ENCODE data around the gene DNAAF1.
A peak's percentile ranks its signal among the peaks of the same experiment; 100 is the strongest.
"Not testable (repeated sequence)": the region's sequence is repeated elsewhere in the genome, so short reads cannot be mapped to it uniquely, and the experiment has no call there.

The DNAAF1 gene

DNA sequence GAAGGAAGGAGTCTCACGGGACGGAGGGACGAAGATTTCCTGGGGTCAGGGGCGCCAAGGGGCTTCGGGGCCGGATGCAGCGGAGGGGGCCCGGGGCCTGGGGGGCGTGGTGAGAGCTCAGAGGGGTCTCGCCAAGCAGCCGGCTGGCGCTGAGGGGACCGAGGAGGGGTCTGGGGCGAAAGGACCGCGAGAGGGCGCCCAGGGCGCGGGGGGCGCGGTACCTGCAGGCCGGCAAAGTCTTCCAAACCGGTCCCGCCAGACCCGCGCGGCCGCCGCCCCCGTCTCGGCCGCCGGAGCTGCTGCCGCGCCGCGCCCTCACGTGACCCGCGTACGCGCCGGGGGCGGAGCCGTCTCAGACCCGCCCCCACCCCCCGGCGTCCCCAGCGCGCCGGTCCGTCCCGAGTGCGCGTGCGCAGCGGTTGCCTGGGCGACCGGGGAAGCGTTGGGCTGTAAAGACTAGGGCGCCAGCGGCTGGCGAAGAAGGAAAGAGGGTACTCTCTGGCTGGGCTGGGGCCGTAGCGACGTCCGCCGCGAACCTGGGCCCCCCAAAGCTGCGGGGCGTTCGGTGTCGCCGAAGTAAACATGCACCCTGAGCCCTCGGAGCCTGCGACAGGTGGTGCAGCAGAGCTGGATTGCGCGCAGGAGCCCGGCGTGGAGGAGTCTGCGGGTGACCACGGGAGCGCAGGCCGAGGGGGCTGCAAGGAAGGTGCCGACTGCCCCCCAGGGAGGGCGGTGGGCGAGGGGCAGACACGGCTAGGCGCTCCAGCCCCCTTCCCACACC lies at the start of gene DNAAF1, which contains the start of gene HSDL1:
Gene DNAAF1 (plus strand): TSS at position 450 of the 781 bp plus-strand sequence. CDS start 133 bp downstream, at position 583.
Gene HSDL1 (minus strand): TSS at position 319 of the 781 bp plus-strand sequence. CDS start 13,856 bp downstream, outside the sequence.
- peak; percentile 91 for DNase-seq (ENCODE audit: low read depth)

DNA sequence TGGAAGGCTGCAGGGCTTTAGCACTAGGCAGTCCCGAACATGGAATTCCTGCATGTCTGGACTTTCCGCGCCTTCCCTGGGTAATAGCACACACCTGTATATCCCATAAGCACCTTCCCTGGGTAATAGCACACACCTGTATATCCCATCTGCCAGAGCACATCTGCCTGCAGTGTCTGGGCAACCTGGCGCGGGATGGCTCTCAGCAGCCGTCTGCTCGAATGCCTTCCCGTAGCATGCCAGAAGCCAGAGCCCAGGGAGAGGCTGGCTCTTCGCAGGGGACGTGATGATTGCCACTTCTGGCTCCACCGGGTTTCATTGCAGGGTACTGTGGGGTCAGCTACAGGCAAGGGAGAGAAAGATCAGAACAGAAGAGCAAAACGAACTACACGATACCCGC lies 49.6 kb upstream of the DNAAF1 start:
- DNase-seq (ENCODE audit: low read depth) = no peak

DNA sequence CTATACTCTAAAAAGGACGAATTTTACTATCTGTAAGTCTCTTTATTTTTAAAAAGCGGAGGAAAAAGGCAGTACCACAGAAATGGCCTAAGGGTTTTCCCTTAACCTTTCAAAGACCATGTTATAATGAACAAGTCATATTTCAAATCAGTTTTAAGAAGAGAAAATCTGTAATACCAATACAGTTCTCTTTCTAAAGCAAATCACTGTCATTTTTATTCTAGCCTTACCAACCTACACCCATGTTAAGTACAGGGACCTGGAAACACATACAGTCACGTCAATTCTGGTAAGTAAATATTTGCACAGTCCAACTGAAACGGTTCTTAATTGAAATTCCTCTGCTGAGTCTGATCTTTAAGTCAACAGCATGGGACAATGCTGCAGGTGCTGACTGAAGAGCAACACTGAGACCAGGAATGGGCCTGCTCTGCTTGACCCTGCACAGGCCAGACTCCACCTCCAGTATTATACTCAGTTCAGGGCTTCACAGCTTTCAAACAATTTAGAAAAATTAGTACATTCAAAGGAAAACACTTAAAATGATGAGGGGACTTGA lies 48.6 kb upstream of the DNAAF1 start:
- DNase-seq (ENCODE audit: low read depth) = no peak

DNA sequence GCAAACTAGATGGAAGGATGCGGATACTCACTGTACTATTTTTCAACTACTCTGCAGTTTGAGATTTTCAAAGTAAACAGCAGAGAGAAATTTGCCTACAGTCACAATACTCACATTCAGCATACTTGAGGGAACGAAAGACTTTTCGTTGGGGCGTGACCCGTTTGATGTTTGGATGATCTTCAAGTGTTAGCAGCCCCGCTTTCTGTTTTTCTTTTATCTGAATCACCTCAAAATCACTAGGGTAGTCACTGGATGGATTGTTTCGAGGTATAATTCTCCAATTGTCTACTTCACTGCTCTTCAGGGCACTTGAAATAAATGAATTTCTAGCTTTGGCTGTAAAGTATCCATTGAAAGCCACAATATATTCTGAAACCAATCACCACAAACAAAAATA lies 46.2 kb upstream of the DNAAF1 start:
- no peak for DNase-seq (ENCODE audit: low read depth)

DNA sequence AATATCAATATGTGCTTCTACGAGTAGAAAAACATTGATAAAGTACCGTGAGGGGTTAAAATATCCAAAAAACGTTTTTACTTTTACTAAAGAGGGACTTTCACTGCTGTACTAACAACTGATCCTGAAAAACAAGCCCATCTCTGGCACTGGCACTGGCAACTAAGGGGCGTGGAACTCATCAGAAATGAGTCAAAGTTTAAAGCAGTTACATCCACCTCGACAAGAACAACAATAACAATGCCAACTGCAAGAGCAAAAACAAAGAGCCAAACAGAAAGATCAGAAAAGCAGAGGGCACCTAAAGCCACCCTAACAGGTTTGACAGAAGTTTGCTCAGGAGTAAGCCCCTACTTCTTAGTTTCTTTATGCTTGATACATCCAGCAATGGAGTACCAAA lies 41.4 kb upstream of the DNAAF1 start:
- DNase-seq (ENCODE audit: low read depth) = no peak

DNA sequence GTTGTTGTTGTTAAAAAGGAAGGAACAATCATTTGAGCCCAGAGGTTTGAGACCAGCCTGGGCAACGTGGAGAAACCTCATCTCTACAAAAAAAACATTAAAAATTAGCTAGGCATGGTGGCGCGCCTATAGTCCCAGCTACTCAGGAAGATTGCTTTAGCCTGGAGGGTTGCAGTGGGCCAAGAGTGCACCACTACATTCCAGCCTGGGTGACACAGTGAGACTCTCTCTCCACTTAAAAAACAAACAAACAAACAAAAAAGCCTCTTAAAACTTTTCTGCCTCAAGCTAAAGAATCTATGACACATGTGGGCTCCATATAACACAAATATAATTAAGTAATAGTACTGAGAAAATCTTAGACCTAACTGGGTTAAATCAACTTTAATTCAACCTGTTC lies 40.9 kb upstream of the DNAAF1 start:
- DNase-seq (ENCODE audit: low read depth) = no peak

DNA sequence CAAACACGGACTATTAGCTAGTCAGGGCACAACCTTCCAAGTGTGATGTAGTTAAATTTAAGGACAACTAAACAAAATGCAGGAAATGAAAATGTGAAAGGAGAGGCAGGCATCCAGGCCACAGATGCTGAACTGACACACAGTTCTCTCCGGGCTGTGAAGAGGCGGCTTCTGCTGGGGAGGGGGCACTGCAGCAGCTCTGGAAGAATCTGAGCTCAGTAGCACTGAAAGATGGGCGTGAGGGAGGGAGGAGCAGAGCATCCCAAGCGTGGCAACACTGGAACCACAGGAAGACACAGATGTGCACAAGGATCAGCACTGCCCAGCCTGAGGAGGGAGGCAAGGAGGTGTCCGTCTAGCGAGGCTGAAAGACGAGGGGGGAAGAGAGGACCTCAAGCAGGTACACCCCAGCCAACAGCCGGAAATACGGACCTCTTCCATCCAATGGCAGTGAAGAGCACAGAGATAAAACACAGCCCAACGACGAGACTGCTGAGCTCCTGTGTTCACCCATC lies 39.8 kb upstream of the DNAAF1 start:
- no peak for DNase-seq (ENCODE audit: low read depth)

DNA sequence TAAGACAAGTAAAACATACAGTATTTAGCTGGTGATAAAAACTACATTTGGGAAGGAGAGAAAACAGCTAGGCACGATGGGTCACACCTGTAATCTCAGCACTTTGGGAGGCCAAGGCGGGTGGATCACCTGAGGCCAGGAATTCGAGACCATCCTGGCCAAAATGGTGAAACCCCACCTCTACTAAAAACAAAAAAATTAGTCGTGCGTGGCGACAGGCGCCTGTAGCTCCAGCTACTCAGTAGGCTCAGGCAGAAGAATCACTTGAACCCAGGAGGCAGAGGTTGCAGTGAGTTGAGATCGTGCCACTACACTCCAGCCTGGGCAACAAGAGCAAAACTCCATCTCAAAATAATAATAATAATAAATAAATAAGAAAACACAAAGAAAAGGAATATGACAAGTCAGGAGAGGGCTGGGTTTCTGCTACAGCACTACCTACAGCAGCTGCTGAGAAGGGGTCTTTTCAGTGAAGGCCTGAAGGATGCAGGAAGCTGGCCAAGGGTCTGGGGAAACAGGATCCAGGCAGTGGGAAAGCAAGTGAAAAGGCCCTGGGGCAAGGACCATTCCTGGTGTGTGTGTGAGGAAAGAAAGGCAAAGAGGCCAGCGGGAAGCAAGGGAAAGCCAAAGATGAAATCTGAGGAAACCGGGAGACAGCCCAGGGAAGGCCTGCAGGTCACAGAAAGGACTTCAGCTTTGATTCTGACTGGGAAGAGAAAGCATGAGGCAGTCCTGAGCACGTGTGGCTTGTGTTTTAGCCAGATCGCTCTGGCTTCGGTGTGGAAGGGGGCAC lies 39.0 kb upstream of the DNAAF1 start:
- DNase-seq (ENCODE audit: low read depth) = no peak

DNA sequence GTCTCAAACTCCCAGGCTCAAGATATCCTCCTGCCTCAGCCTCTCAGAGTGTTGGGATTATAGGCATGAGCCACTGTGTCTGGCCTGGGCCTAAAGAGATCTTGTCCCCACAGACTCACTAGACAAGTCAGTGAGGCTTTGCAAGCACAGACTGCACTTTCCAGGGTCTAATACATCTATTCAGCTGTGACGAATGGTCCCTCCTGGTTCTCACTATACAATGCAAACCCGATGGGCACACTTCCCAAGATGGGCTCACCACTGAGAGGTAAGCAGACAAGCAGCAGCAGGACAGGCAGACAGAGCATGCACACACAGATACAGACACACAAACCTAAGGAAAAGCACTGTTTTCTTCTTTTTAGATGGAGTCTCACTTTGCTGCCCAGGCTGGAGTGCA lies 37.2 kb upstream of the DNAAF1 start:
- DNase-seq (ENCODE audit: low read depth) = no peak

DNA sequence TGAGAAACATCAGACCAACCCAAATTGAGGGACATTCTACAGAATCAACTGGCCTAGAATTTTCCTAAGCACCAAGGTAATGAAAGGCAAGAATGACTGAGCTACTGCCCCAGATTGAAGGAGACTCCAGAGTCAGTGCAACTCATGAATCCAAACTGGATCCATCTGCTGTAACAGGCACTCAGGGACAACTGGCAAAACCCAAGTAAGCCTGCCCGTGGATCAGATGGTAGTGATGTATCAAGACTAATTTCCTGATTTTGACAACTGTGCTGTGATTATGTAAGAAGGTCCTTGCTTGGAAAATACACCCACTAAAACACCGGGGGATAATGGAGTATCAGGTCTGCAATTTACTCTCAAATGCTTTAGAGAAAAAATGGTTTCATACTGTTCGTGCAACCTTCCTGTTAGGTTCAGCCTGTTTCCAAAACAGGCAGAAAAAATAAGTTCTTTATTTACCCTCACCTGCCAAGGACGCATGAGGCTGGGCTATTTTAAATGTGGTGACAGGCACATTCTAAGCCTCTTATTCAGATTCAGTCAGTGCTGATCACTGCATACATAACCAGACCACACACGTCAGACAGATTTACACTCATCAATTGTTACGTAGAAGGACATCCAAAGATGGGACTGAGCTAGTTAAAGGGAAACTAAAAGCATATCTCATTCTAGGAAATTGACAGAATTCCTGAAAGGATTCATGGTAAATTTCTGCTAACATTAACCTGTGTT lies 35.3 kb upstream of the DNAAF1 start:
- DNase-seq (ENCODE audit: low read depth) = no peak

DNA sequence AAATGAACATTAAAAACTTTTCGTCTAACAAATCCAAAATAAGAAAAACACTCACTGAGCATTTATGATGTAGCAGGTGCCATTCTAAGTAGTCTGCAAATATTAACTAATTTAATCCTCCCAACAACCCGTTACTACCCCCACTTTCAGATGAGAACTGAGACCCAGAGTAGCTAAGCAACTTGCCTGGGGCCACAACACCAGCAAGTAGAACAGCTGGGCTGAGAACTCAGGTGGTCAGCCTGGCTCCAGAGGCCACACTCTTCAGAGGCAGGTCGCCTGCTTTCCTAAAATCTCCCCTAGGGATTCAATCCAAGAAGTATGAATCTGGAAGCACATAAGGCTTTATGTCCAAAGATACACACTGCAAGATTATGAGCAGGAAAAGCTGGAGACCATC lies 34.6 kb upstream of the DNAAF1 start:
- no peak for DNase-seq (ENCODE audit: low read depth)

DNA sequence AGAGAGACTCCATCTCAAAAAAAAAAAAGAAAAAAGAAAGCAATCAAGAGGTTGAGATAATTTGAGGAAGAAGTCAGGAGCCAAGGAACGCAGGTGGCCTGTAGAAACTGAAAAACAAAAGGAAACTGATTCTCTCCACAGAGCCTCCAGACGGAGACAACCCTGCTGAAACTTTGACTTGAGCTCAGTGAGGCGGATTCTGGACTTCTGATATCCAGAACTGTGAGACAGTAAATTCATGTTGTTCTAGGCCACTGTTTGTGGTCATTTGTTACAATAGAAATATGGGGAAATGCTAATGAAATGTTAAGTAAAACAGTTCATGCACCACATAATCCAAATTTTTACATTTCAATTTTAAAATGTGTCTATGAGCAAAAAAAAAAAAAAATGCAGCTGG lies 33.6 kb upstream of the DNAAF1 start:
- DNase-seq (ENCODE audit: low read depth) = no peak

DNA sequence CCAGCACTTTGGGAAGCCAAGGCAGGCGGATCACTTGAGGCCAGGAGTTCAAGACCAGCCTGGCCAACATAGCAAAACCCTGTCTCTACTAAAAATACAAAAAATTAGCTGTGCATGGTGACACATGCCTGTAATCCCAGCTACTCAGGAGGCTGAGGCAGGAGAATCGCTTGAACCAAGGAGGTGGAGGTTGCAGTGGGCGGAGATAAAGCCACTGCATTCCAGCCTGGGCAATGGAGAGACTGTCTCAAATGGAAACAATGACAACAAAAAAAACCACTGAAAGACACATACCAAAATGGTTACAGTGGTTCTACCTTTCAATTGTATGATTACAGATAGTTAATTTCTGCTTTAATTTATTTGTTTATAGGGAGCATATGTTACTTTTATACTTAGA lies 33.2 kb upstream of the DNAAF1 start:
- DNase-seq (ENCODE audit: low read depth) = not testable (repeated sequence)

DNA sequence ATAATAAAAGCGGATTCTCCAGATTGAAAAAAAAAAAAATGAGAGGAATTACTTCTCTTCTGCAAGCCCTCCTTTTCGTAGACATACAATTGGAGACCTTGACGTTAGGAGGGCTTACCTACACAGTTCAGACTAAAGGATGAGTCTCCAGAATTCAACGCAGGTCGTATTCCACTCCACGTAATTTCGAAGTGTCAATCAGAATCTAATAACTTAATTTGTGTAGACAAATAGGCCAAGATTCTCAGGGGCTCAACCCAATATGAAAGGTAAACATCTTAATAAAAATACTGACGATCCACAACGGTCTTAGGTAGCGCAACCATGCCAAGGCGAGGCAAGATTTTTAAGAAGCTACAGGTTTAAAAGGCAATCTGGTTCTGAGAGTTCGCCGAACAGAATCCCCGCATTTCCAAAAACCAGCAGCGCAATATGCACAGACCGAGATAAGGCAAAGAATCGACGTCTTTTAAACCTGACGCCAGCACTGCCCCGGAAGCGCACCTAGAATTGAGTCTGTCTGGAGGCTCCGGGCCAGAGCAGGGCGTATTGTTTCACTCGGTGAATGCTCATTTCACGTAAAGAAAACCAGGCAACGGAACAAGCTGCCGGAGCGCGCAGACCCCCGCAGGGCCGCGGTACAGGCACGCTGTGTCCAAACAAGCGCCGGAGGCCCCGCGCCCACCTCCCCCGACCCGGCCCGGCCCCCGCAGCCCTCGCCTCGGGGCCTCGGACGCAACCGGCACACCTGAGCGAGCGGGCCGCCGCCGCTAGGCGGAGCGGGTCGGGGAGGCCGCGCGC lies 29.0 kb upstream of the DNAAF1 start:
- peak; percentile 21 for DNase-seq (ENCODE audit: low read depth)

DNA sequence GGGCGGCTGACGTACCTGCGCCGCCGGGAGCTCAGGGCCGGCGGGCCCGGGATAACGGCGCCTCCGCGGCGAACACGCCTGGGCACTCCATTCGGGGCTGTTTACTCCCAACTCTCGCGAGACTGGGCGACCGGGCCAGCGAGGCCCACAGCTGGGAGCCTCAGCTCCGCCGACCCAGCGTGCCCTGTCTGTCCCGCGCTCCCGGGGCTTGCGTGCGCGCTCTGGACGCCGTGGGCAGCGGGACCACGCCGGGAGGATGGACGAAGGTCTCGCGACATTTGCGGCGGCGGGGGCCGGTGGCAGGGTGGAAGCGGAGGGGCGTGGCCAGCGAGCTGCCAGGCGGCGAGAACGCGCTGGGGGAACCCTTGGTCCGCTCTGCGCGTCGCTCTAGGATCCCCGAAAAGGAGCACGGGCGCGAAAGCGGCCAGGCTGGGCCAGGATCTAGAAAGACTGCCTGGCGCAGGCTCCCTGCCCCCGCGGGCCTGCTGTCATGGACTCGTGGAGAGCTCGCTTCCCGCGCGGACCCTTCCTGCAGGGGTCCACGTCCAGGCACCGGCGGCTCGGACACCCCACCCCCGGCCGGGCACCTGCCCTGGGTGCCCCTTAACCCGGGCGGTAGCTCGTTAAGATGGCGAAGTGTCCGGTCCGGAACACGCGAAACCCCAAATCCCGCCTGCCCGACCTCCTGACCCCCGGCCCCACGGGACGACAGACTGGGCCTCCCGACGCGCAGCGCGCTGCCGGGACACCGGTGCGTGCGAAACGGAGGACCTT lies 28.2 kb upstream of the DNAAF1 start, which contains the start of gene MBTPS1:
Gene MBTPS1 (minus strand): TSS at position 223 of the 774 bp plus-strand sequence. CDS start 15,159 bp downstream, outside the sequence.
- peak; percentile 96 for DNase-seq (ENCODE audit: low read depth)

DNA sequence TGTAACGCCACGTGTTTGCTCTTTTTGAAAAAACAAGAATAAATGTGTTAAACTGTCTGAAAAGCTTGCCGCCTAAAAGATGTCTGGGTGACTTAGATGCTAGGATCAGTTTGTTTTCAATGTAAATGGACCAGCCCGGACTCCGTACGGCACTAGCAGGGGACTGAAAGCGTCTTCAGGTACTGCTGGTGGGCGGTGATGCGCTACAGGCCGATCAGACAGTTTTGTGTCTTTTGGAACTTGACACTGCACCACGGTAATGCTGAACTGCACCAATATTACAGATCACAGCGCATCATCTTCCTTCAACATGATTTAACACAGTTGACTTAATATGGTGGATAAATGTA lies 27.6 kb upstream of the DNAAF1 start:
- peak; percentile 2 for DNase-seq (ENCODE audit: low read depth)

DNA sequence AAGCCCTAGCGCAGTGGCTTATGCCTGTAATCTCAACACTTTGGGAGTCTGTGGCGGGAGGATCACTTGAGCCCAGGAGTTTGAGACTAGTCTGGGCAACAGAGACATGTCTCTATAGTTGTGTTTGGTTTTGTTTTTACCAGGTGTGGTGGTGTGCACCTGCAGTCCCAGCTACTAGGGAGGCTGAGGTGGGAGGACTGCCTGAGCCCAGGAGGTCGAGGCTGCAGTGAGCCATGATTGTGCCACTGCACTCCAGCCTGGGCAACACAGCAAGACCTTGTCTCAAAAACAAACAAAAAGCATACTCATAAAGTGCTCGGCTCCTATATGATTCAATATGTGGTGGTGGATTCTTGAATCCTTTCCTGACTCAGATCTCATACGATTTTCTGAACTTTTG lies 26.8 kb upstream of the DNAAF1 start:
- not testable (repeated sequence) for DNase-seq (ENCODE audit: low read depth)

DNA sequence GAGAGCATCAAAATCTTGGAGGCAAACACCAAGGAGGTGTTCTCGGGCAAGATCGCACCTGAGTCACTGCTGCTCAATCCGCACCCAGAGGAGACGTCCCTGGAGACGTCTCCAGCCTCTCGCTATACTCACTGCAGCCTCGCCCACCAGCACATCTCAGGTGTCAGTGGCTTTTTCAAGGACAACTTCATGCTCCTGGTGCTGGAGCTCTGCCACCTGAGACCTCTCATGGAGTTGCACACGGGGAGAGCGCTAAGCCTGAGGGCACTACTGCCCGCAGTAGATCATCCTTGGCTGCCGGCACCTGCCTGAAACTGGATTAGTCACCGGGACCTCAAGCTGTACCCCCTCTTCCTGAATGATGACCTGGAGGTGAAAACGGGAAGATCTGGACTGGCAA lies 25.7 kb upstream of the DNAAF1 start:
- DNase-seq (ENCODE audit: low read depth) = no peak

DNA sequence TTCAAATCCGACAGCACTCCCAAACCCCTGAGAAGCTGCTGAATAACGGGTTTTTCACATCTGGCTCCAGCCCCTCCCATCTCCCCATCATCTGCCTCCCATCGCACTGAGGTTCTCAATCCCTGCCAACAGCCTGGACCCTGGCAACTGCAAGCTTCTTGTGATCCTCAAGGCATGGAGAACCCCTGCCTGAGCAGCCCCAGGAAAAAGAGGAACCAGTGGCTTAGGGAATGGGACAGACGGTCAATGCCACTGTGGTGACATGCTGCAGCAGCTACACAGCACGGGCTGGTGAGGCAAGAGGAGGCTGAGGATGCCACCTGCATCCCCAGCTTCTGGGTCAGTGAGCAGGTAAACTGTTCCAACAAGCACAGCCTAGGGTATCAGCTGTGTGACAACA lies 25.1 kb upstream of the DNAAF1 start:
- no peak for DNase-seq (ENCODE audit: low read depth)

DNA sequence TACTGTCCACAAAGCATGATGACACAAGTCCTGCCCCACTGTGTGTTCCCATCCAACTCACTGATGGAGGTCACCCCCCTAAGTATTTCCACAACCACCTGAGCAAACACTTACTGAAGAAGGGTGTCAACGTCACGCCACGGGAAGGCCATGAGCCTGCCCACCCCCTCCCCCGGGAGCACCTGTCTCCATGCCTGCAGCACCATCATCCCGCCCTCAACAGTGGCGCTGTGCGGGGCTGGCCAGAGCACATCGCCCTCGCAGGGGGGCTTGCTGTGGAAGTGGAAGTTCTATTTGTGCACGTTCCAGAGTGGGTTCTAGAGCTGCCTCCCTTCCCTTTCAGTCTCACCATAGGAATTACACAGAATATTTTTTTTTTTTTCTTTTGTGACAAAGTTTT lies 24.1 kb upstream of the DNAAF1 start:
- DNase-seq (ENCODE audit: low read depth) = no peak

Data from stimulated activated CD8-positive, alpha-beta memory T cell treated with anti-CD3 and anti-CD28 coated beads, Interleukin-12 subunit alpha, Interleukin-12 subunit beta, amount 100 ng/mL, for 1 hour (primary cell).